NB4 (cell line): ENCODE results near the gene MYH9.

ENCODE experiments used
- CTCF ChIP-seq: IDR thresholded peaks from one replicate; pipeline ENCODE4 v1.5.1; 2012; ENCODE audit warnings: low read depth, low read length
- POLR2A ChIP-seq: IDR thresholded peaks from 2 replicates; pipeline ENCODE4 v1.6.1; 2011; ENCODE audit warnings: mild to moderate bottlenecking; ENCODE audit not compliant: insufficient read length; ENCODE audit errors: extremely low read depth

GRCh38 chr22:36369922-36370791 lies 17.6 kb downstream of the MYH9 start:
- TF ChIP-seq POLR2A: no peak
- TF ChIP-seq CTCF: no peak
